HG03521 (cell line): Measurements from ENCODE around the gene CDC42BPB.

Experiments used
- ATAC-seq: cut with Tn5 transposase; IDR thresholded peaks from one replicate; pipeline ENCODE4 v1.9.1; 2021; ENCODE audit warnings: mild to moderate bottlenecking, moderate library complexity; ENCODE audit not compliant: unreplicated experiment

Gene CDC42BPB

DNA sequence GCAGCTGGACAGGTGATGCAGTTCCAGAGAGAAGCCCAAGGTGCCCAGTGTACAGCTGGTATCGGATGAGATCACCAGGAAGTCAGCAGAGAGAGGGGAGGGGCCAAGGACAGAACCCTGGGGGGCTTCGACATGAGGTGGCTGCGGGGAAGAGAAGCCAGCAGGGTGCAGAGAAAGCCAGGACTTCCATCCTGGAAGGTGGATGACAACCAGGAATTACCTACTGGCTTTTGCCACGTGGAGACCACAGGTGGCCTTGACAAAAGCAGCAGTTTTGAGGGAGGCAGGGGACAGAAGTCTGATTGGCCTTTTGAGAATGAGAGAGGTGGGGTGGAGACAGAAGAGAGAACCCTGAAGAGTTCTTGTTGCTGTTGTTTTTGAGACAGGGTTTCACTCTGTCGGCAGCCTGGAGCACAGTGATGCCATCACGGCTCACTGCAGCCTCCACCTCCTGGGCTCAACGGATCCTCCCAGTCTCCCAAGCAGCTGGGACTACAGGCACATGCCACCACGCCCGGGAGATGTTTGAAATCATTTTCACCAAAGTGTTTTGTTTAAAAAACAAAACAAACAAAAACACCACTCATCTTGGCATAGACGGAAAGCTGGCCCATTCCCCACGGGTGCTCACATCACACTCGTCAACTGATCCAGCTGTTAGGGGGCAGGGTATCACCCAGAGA, 35.2 kb downstream of the CDC42BPB start:
- no peak for ATAC-seq

DNA sequence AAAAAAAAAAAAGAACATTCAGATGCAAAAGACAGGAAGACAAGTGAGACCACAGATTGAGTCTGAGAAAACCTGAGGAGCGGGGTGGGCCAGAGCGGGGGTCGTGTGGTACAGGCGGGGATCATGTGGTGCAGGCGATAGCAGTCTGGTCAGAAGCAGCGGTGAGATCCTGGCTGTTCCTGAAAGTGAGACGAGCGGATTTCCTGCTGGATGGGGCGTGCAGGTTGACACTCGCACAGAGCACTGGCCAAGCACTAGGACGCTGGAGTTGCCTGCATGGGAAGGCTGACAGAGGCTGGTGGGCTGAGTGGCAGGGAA, 35.7 kb downstream of the CDC42BPB start:
- no peak for ATAC-seq

DNA sequence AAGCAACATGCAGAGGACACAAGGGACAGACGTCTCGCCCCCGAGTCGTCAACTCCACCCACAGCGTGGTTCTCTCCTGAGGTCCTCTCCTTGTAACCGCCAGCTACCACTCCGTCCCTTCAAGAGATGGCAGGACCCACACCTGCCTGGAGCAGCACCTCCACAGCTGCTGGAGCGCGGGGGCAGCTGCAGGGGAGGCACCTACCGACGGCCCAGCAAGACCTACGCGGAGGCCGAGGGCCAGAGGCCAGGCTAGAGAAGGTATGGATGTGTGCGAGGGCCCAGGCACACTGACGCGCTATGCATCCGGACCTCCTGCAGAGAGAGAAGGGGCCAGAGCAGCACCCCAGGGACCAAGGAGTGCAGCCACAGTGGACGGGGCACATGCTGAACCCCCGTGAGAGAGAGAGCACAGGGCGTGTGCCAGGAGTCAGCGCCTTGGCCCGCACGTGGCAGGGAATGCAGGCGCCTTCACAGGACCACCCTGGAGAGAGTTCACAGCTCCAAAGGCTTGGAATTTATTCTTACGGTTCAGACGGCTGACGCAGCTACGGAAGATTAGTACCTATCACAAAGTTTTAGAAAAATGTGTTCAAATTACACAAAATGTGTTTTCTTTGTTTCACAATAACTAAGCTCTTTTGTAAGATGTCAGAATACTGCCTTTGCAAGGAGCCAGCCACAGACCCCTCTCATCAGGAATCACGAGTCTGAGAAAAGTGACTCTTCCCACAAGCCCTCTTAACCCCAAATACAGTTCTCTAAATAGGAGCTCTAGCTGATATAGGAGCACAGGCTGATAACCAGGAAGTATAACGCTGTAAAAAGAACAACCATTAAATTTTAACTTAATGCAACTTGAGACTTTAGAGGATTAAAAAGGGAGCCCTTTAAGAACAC, 36.8 kb downstream of the CDC42BPB start:
- no peak for ATAC-seq

DNA sequence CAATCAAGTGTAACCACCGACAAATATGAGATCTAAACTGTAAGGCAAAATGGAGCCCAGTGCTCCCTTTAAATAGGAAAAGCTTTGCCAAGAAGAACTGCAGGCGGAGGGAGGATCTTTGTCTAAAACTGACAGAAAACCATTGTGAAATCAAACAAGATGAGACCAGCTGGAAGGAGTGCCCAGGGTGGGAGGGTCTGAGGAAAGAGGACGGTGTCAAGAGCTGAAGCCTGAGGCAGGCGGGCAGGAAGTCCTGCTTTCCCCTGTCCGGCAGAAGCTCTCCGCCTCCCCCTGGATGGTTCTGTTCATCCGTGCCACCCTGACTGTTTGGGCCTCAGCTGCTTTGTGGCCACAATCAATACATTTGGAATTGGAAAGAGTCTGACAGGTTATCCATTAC, 37.5 kb downstream of the CDC42BPB start:
- ATAC-seq, result no peak

DNA sequence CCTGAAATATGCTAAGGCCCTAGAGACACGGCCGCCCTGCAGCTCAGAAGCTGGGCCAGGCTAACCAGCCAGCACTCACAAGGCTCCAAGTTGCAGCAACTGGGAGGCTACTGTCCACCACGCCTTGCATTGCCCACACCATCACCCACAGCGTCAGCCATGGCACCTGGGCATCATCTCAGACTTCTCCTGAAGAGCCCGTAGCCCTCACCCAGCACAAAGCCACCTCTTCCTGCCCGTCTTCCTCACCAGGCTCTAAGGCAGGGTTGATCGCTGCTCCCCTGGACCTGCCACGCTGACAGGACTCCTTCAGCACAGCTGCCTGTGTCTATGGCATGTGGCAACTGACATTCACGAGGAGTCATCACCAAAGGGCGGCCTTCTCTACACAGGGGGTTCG, 38.1 kb downstream of the CDC42BPB start:
- ATAC-seq, result no peak

DNA sequence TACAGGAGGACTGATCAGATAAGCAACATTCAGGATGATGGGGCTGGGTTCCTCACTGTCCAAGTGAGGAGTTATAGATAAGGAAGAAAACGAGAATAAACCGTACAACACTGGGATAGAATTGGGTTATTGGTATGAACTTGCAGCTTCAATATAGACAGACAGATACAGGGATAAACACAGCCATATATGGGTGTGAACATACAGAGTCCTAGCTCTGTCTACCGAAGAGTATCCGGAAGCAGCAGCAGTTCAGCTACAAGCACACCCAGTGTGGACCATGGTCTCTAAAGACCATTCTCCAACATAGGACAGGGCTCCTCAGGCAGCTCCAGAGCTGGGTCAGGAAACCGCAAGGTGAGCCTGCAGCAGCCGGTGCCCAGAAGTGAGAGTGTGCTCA, 40.8 kb downstream of the CDC42BPB start:
- no peak for ATAC-seq

DNA sequence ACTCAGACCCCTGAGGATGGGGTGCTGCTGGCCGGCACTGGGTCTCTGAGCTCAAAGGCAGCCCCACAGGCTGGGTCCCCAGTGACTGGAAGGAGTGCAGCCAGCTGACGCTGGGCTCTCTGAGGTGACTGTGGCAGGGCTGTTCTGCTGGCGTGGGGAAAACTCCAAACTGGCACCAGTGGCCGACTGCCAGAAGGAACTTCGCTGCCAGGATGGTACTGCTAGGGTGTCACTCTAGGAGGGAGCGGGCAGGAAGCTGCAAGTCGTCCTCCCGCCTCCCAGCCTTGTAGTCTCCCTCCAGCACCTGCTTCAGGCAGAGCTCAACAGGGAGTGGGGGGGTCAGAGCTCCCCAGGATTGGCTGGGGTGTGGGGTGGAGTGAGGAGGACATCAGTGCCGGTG, 41.3 kb downstream of the CDC42BPB start:
- no peak for ATAC-seq

DNA sequence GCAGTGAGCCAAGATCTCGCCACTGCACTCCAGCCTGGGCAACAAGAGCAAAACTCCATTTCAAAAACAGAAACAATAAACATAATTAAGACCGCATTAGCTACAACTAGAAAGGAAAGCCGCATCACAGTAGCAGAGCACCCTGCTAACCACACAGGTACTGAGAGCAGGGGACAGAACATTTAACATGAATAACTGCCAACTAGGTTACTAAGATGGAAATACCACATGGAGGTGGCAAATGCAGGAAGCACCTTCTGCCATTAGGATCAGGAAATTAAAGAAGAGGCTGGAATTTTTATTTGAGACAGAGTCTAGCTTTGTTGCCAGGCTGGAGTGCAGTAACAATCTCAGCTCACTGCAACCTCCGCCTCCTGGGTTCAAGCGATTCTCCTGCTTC, 41.9 kb downstream of the CDC42BPB start:
- ATAC-seq, result no peak

DNA sequence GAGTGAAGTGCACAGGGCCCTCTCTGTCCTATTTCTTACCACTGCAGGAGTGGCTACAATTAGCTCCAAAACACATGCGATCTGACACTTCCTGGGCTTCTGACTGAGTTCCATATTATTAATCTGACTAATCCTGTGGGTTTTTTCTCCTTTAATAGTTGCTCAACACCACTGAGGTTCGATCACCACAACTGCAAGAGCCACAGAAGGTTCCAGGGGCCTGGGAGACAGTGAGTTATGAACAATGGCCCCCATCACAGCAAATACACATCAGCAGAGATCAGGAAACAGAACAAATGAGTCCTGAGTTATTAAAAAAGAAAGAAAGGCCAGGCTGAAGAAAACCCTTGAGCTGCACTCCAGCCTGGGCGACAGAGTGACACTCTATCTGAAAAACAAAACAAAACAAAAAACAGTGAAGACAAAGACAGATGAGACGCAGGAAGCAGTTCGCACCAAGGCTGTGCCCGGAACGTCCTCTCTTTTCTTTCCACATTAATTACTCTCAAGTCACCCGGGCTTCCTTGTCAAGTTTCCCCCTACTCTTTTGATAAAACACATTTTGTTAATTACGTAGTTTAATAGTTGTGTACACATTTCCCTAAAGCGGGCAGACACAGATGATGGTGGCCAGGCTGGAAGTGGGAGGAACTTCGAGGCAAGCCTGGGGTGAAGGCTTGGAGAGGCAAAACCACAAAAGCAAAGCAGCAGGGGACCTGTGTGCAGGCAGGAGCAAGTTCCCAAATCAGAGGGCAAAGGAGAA, 42.7 kb downstream of the CDC42BPB start:
- ATAC-seq, result no peak

DNA sequence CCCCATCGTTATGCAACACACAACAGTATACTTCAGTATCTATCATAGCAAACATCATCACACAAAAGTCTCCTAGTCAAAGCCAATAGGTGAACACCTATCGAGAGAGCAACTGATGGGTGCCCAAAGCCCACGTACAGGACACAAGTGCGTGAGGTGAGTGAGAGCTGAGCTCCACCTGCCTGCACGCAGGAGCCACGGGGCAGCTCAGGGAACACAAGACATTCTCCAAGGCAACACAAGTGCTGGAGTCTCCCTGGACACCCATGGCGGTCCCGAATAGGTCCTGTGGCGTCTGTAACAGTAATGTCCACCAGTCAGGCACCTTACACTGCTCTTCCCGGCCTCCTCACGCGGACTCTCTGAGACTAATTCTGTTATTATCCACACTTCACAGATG, 44.3 kb downstream of the CDC42BPB start:
- no peak for ATAC-seq

DNA sequence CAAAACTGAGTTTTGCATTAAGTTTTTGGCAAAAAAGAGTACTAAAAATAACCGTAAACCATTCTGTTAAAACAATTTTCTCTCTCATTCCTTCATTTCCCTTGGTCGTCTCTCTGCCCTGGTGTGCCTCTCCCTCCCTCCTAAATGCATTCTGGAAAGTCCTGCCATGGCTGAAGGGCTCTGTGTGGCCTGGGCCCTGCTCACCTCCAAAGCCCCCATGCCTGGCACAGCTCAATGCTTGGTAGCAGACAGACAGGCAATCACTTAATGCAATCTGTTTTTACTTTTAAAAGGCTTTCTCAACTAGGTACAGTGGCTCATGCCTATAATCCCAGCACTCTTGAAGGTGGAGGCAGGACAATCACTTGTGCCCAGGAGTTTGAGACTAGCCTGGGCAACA, 47.8 kb downstream of the CDC42BPB start:
- no peak for ATAC-seq

DNA sequence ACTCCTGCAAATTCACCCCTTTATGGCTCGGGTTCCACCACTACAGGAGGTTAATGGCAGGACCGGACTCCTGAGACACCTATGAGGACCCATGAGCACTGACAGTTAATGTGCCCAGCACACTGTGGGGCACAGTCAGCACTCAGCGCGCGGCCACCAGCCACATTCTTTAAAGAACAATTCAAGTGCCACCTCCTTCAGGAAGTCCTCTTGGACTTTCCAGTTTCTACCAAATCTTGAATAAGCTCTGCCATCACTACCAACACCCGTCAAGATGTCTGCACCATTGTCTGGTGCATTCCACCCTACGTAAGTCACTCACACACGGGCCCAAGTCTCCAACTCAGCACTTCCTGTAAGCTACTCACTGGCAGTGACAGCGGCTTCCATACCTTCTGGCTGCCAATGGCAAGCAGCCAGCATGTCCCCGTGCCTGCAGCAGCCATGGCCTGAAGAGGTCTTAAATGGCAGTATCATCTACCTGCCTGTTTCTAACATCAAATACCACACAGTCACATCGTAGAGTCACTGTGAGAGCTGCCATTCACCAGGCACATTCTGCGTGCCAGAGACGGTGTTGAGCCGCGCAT, 48.5 kb downstream of the CDC42BPB start:
- ATAC-seq, result no peak

DNA sequence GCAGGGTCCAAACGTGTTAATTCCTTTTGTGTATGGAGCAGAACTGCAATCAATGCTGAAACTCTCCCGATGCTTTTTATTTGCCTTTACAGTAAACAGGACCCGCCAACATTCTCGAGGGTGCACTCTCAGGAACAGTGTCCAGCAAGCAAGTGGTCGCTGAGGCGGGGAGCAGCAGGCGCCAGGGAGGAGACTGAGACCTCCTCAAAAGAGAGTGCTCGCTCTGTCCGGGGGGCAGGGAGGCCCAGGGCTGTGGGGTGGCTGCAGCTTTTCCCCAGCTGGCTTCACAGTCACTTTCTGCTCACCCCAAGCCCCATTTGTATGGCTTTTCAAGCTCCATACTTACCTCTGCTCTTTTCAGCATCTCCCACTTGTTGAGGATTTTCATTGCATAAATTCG, 49.2 kb downstream of the CDC42BPB start:
- no peak for ATAC-seq

DNA sequence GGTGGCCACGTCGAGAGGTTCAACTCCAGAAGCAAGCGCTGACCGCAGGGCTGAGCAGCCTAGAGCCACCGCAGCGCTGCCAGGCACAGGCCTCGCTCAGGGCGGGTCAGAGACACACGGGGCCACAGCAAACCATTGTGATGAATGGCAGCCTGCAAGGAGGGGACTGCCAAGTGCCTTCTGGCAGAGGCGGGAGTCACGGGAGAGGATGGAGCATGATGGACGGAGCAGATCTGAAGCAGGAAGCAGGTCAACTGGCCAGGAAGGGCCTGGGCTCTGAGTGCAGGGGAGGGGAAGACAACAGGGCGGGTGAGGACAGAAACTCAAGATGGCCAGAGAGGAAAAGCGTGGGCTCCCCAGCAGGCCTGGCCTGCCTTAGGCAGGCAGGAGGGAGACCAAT, 49.8 kb downstream of the CDC42BPB start:
- ATAC-seq, result no peak

DNA sequence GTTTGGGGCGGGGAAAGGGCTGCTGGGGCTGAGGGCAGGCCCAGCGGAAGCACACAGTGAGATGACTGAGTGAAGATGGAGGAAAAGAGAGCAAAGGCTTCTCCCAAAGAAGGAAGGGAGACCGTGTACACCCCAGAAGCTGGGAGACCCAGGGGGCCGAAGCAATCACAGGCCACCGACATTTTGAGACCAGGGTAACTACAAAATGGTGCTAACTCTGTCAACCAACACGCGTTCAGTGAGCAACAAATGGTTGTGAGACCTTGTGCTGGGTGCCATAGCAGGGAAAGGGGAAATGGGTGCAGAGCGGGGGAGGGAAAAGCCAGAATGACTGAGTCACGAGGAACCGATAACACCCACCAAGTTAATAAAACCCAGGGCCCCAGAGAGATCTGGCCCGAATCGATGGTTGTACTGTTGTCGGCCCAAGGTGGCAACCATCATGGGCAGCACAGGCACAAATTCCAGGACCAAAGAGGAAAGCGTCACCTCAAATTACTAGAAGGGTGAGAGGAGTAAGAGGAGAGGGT, 50.3 kb downstream of the CDC42BPB start:
- no peak for ATAC-seq

DNA sequence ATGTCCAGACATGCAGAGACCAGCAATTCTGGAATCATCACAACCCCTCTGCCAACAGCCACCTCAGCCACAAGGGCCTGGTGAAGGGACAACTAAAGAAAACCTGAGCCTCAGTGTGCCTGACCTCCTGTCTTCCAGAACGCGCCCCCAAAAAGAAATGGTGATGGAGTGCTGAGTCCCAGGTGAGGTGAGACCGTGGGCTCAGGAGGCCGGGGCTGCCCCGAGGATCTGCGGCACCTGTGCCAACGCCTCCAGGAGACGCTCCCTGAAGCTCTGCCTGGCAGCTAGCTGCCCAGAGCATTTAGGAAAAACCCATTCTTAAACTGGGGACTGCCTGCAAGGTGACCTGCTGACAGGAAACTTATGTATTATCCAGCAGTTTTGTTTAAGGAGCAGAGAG, 51.2 kb downstream of the CDC42BPB start:
- ATAC-seq, result no peak

DNA sequence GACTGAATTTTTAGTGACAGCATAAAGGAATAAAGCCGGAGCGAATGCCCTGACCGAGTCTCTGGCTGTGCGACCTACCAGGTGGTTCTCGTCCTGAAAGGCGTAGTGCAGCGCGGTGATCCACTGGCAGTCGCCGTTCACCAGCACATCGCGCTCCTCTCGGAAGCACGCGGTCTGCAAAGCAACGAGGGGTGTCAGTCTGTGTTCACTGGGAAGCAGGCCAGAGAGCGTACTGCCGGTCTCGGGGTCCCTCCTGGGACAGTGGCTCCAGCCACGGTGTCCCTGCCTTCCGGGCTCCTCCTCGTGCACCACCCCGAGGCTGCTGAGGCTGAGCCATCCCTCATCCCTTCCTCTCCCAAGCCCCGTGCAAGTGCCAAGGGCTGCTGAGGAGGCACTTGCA, 53.5 kb downstream of the CDC42BPB start:
- no peak for ATAC-seq

DNA sequence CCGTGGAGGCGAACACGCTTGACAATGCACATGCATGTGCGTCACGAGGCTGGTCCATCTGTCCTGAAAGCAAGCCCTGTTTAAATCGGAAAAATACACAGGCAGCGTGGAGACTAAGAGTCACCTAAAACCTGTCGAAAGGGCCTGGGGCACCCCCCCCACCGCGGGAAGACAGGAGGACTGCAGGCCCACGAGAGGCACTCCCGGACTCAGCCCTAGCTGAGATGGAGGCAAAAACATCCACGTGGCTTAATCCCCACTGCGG, 54.1 kb downstream of the CDC42BPB start:
- ATAC-seq, result no peak

DNA sequence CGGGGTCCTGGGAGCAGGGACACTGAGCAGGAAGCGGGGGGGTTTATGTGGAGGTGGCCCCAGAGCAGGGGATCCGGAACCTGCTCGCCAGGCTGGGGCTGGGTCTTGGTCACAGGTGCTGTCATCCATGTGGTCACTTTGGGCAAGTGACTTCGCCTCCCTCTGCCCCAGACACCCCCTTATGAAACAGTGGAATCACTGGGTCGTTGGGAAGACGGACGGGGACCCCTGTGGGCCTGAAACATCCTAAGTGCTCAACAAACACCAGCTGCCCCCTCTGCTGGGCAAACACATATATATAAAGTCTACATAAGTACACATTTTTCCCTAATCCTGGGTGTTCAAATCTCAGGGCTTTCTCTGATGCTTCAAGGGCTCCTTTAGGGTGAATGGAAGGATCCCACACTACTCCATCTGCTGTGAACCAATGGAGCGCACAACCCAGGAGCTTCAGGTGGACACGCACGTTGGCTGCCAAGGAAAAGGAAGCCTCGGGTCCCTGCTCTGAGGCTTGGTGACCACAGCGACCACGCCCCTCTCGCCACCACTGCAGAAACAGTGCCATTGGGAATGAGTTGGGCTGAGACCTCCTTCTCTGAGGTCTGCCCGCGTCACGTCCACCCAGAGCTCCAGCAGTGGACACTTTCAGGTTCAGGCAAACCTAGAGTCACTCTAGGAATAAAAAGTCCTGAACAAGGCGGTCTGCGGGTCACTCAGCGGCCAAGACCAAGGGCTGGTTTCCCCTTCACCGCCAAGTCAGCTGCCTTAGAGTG, 54.6 kb downstream of the CDC42BPB start:
- no peak for ATAC-seq

DNA sequence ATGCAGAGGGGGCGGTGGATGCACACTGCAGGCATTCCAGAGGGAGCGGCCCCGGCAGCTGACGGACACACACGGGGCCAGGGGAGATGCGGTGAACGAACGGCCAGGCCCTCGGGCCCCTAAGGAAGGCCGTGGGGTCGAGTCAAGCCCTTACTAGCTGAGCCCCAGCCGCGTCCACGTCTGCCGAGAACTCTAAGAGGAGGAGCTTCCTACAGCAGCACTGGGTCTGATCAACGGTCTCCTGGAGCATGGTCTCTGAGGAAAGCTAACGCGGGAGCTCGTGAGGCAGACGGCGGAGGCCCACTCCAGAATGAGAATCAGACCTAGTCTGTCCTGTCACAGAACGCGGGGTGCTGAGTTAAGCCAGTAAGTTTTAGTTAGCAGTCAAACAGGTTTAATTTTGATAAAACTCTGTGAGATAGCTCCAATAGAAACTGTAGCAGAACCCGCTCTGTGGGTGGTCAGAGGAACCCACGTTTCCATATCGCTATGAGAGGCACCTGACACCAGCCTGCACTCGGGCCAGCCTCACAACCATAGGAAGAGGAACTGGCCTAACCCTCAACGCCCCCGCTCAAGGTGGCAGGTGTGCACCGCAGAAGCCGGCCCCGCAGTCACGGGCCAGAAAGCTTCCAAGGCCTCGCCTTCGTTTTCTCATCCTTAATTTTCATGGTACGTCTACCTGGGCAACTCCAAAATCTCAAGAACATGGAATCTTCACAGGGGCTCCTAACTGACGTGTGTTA, 55.5 kb downstream of the CDC42BPB start:
- ATAC-seq, result no peak
